Naive thymus-derived CD8-positive, alpha-beta T cell (primary cell): ENCODE measurements around the gene SSR3. TPM values are rescaled to one million over a fixed set of nuclear protein-coding genes. Genes with fewer than 3 reads are reported as not detected.

Source experiments
- ATAC-seq, 2 donors: fragments of 150-1000 bp; cut with Tn5 transposase in 1 of 2; sonication (Bioruptor Pico), chemical (Tn5 transposase) in 1 of 2; 1 replicate in 1 of 2; 2 replicates in 1 of 2; pipeline ENCODE4 v1.10.0; 2021; ENCODE audit warnings: mild to moderate bottlenecking in 2 of 2, moderate library complexity in 2 of 2
- POLR2A ChIA-PET: fragments of 350-600 bp; sonication (Branson Sonifier 250); formaldehyde crosslinking; loops from one replicate; lab custom pipeline; 2021; ENCODE audit warnings: antibody characterized with exemption; lab: Charles Lee
- DNase-seq, 10 donors: peaks; one replicate each; pipeline versions ENCODE4 v3.0.0 to v3.0.0-alpha.2; 2020 to 2022
- H3K27ac Mint-ChIP-seq, 10 donors: one replicate each; pipeline ENCODE4 v1.8.0; 2020 to 2022; ENCODE audit warnings: mild to moderate bottlenecking in 10 of 10, mixed read lengths in 10 of 10, moderate library complexity in 4 of 10, inconsistent platforms in 1 of 10
- H3K27me3 Mint-ChIP-seq, 5 donors: one replicate each; pipeline ENCODE4 v1.8.0; 2021 to 2022; ENCODE audit warnings: mixed read lengths in 5 of 5
- H3K36me3 Mint-ChIP-seq, 3 donors: one replicate each; pipeline ENCODE4 v1.8.0; 2020 to 2022; ENCODE audit warnings: mixed read lengths in 3 of 3, mild to moderate bottlenecking in 2 of 3, inconsistent platforms in 1 of 3
- H3K4me1 Mint-ChIP-seq, 4 donors: one replicate each; pipeline ENCODE4 v1.8.0; 2021 to 2022; ENCODE audit warnings: mixed read lengths in 4 of 4
- H3K4me3 Mint-ChIP-seq, 10 donors: one replicate each; pipeline ENCODE4 v1.8.0; 2020 to 2022; ENCODE audit warnings: mild to moderate bottlenecking in 10 of 10, mixed read lengths in 10 of 10, moderate library complexity in 6 of 10, inconsistent platforms in 1 of 10
- H3K9me3 Mint-ChIP-seq, 9 donors: one replicate each; pipeline ENCODE4 v1.8.0; 2020 to 2022; ENCODE audit warnings: mixed read lengths in 9 of 9, mild to moderate bottlenecking in 3 of 9, inconsistent platforms in 1 of 9, moderate library complexity in 1 of 9
- polyA plus RNA-seq, 3 donors: library from polyadenylated mRNA; unstranded; fragments of 300-500 nt; fragmentation: Illumina TruSeq; gene quantifications; one replicate each; pipeline ENCODE4 v1.2.3, GENCODE V29; 2021
- total RNA-seq, 8 experiments: library from RNA in 2 of 8; stranded (reverse) in 2 of 8; gene quantifications; one replicate each; pipeline ENCODE4 v1.2.3 and lab custom pipeline; 2021 to 2026

The SSR3 gene
- total and polyA plus RNA-seq, 5 experiments from 2014 or later = 68.5 to 93.9 (median 81.7) TPM

- POLR2A ChIA-PET = no interaction called here
- H3K27ac Mint-ChIP-seq = no peak overlapping the region
- peaks cover 0 to 11% (median 4%) of the 10 kb centered on the region in 5 donors for H3K27me3 Mint-ChIP-seq
These were observed 59.1 kb downstream of the SSR3 start for GRCh38 chr3:156495816-156496215.

GRCh38 chr3:156493887-156494286 lies 61.0 kb downstream of the SSR3 start:
- no peak overlapping the region for H3K27ac Mint-ChIP-seq
- no peak for DNase-seq
- ATAC-seq = no peak
- H3K4me3 Mint-ChIP-seq = no peak overlapping the region
- peaks cover 0 to 11% (median 4%) of the 10 kb centered on the region in 5 donors for H3K27me3 Mint-ChIP-seq
- POLR2A ChIA-PET = no interaction called here
- no peaks in the 10 kb centered on the region for H3K4me1 Mint-ChIP-seq
- peaks cover 0 to 20% (median 8%) of the 10 kb centered on the region in 9 donors for H3K9me3 Mint-ChIP-seq
- H3K36me3 Mint-ChIP-seq = peaks cover 0 to 10% (median 6%) of the 10 kb centered on the region in 3 donors

More at GRCh38 chr3:156495816-156496215, 59.1 kb downstream of the SSR3 start:
- Mint-ChIP-seq H3K36me3 (peaks cover 0 to 10% (median 6%) of the 10 kb centered on the region in 3 donors), H3K4me3 (no peak overlapping the region), H3K9me3 (peaks cover 0 to 20% (median 8%) of the 10 kb centered on the region in 9 donors), H3K4me1 (no peaks in the 10 kb centered on the region)
- ATAC-seq (no peak), DNase-seq (no peak)

GRCh38 chr3:156492801-156493261 lies 62.1 kb downstream of the SSR3 start:
- no peak overlapping the region for H3K27ac Mint-ChIP-seq
- peaks cover 0 to 11% (median 2%) of the 10 kb centered on the region in 9 donors for H3K9me3 Mint-ChIP-seq
- DNase-seq = no peak
- POLR2A ChIA-PET = no interaction called here
- H3K4me3 Mint-ChIP-seq = no peak overlapping the region
- H3K36me3 Mint-ChIP-seq = peaks cover 0 to 7% (median 4%) of the 10 kb centered on the region in 3 donors
- H3K27me3 Mint-ChIP-seq = peaks cover 0 to 11% (median 4%) of the 10 kb centered on the region in 5 donors
- no peak for ATAC-seq
- H3K4me1 Mint-ChIP-seq = no peaks in the 10 kb centered on the region

- Mint-ChIP-seq H3K4me3 (no peak overlapping the region), H3K36me3 (peaks cover 0 to 4% (median 3%) of the 10 kb centered on the region in 3 donors), H3K4me1 (peaks cover 0 to 3% (median 0%) of the 10 kb centered on the region in 4 donors), H3K27me3 (peaks cover 0 to 11% (median 4%) of the 10 kb centered on the region in 5 donors), H3K9me3 (peaks cover 0 to 4% (median 0%) of the 10 kb centered on the region in 9 donors), H3K27ac (no peak overlapping the region)
- ATAC-seq (no peak), DNase-seq (no peak)
- POLR2A ChIA-PET = no interaction called here
These were observed 63.7 kb downstream of the SSR3 start for GRCh38 chr3:156491192-156491591.

Other genes with a start within 250 kb of the SSR3 start
- 10 to 100 TPM; 57.3 to 62.0 TPM for gene TIPARP, start 119.5 kb upstream of the SSR3 start, total RNA-seq
- 10 to 100 TPM in 1 of 3 donors, 1 to 10 TPM in 2; 4.2 to 20.9 (median 7.0) TPM for gene TIPARP, start 119.5 kb upstream of the SSR3 start, polyA plus RNA-seq